Measurements from ENCODE around the gene PARP15.

DNA sequence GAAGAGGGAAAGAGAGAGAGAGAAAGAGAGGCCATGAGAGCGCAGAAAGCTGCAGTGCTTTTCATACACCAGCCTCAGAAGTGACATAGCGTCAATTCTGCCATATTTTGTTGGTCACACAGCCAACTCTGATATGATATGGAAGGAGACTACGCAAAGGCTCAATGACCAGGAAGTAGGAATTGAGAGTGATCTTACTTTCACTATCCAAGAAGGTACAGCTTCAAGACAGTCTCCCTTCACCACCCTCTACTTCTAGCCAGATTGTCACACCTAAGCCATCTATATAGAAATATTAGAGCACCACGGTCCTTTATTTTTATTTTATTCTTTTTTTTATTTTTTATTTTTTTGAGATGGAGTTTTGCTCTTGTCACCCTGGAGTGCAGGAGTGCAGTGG lies 21.1 kb downstream of the PARP15 start:
- no peak for TF ChIP-seq BHLHE40 (IDR thresholded peaks at IDR 0.05; ENCODE audit: borderline replicate concordance)
- TF ChIP-seq FOXM1 (IDR thresholded peaks at IDR 0.05; ENCODE audit: borderline replicate concordance) = no peak
